Endothelial cell of umbilical vein (primary cell): ENCODE data around the gene RRP15. TPM values are rescaled to one million over a fixed set of nuclear protein-coding genes. Genes with fewer than 3 reads are reported as not detected.

Source experiments
- BruUV-seq: library from RNA; stranded (reverse); fragments of 400-500 nt; replicated peaks from 2 replicates; lab custom pipeline; 2021; lab: Mats Ljungman, UMichigan
- CTCF ChIA-PET: fragments of 300-600, 350-600 bp; sonication (Branson Sonifier 250); formaldehyde crosslinking; loops from one replicate; lab custom pipeline; 2021; ENCODE audit warnings: antibody characterized with exemption, inconsistent platforms; lab: Charles Lee
- POLR2A ChIA-PET: fragments of 300-600, 350-600 bp; sonication (Branson Sonifier 250); formaldehyde crosslinking; loops from one replicate; lab custom pipeline; 2021; ENCODE audit warnings: antibody characterized with exemption, inconsistent platforms; lab: Charles Lee
- DNase-seq: peaks from one replicate; pipeline ENCODE4 v3.0.0-alpha.2; 2011; ENCODE audit warnings: low read depth, low spot score
- FAIRE-seq: peaks from 2 replicates; lab custom pipeline; 2011; peaks lifted over from hg19 to GRCh38; lab: Jason Lieb, UNC
- H2AFZ ChIP-seq: 2 replicates; pipeline ENCODE4 v1.6.0; 2012; ENCODE audit warnings: low read depth, low read length, control low read depth, inconsistent platforms
- H3K27ac ChIP-seq: 2 replicates; pipeline ENCODE4 v1.5.1; 2011; ENCODE audit warnings: low read depth, mild to moderate bottlenecking, control low read depth, low read length, moderate library complexity; ENCODE audit not compliant: insufficient read depth
- H3K27me3 ChIP-seq, 2 experiments: 2 replicates each; pipeline versions ENCODE4 v1.6.0 to v1.6.1; 2011; ENCODE audit warnings: low read length in 2 of 2, mixed read lengths in 1 of 2; ENCODE audit not compliant: control insufficient read depth in 2 of 2, insufficient read depth in 2 of 2
- H3K36me3 ChIP-seq, 2 experiments: 2 replicates in 1 of 2; 3 replicates in 1 of 2; pipeline ENCODE4 v1.5.1; 2011; ENCODE audit warnings: low read length in 2 of 2, mild to moderate bottlenecking in 1 of 2, moderate library complexity in 1 of 2; ENCODE audit not compliant: control insufficient read depth in 2 of 2, insufficient read depth in 2 of 2; ENCODE audit errors: extremely low read depth in 1 of 2
- H3K4me1 ChIP-seq: 3 replicates; pipeline ENCODE4 v1.5.1; 2011; ENCODE audit warnings: mild to moderate bottlenecking, low read length; ENCODE audit not compliant: control insufficient read depth, insufficient read depth; ENCODE audit errors: extremely low read depth
- H3K4me2 ChIP-seq: 2 replicates; pipeline ENCODE4 v1.6.1; 2011; ENCODE audit warnings: low read length, control low read depth, mixed read lengths; ENCODE audit not compliant: insufficient read depth
- H3K4me3 ChIP-seq, 3 experiments: fragments of 200-600 bp in 1 of 3; sonication (generic), shearing (Covaris generic) in 1 of 3; replicated peaks in 1 of 3; 2 replicates each; pipeline ENCODE4 v1.5.1; 2011 to 2016; ENCODE audit warnings: control low read depth in 3 of 3, low read length in 3 of 3, mild to moderate bottlenecking in 2 of 3, inconsistent platforms in 1 of 3, low read depth in 1 of 3, moderate library complexity in 1 of 3; ENCODE audit not compliant: insufficient read depth in 1 of 3
- H3K79me2 ChIP-seq: 2 replicates; pipeline ENCODE4 v1.6.0; 2012; ENCODE audit warnings: low read length, inconsistent platforms; ENCODE audit not compliant: control insufficient read depth, insufficient read depth
- H3K9ac ChIP-seq: replicated peaks from 2 replicates; pipeline ENCODE3; 2011; ENCODE audit warnings: low read length, control low read depth; ENCODE audit not compliant: insufficient read depth; ENCODE audit errors: extremely low read depth
- H3K9me1 ChIP-seq: replicated peaks from 3 replicates; pipeline ENCODE4 v1.6.0; 2011; ENCODE audit warnings: mild to moderate bottlenecking, low read length; ENCODE audit not compliant: control insufficient read depth, insufficient read depth; ENCODE audit errors: extremely low read depth
- H3K9me3 ChIP-seq: replicated peaks from 2 replicates; pipeline ENCODE4 v1.5.1; 2012; ENCODE audit warnings: low read length, inconsistent platforms; ENCODE audit not compliant: control insufficient read depth, insufficient read depth
- H4K20me1 ChIP-seq: replicated peaks from 2 replicates; pipeline ENCODE3; 2011; ENCODE audit warnings: mild to moderate bottlenecking, low read length; ENCODE audit not compliant: control insufficient read depth, insufficient read depth; ENCODE audit errors: extremely low read depth
- EZH2 ChIP-seq: IDR thresholded peaks from 2 replicates; pipeline ENCODE4 v1.6.1; 2012; ENCODE audit warnings: borderline replicate concordance, low read depth, mild to moderate bottlenecking, moderate library complexity, low read length, inconsistent platforms; ENCODE audit not compliant: severe bottlenecking
- FOS ChIP-seq: IDR thresholded peaks from 2 replicates; pipeline ENCODE4 v1.6.1; 2011; ENCODE audit warnings: mild to moderate bottlenecking, low read length, moderate library complexity, borderline replicate concordance; ENCODE audit not compliant: insufficient read depth
- GATA2 ChIP-seq: IDR thresholded peaks from 2 replicates; pipeline ENCODE4 v1.7.0; 2011; ENCODE audit warnings: low read depth, mild to moderate bottlenecking, moderate library complexity, mixed read lengths, low read length; ENCODE audit not compliant: insufficient read length, insufficient read depth
- JUN ChIP-seq: IDR thresholded peaks from 2 replicates; pipeline ENCODE4 v1.6.1; 2011; ENCODE audit warnings: borderline replicate concordance, low read depth; ENCODE audit not compliant: insufficient read length, insufficient read depth
- MYC ChIP-seq: IDR thresholded peaks from one replicate; pipeline ENCODE4 v1.6.1; 2011; ENCODE audit warnings: mild to moderate bottlenecking, low read depth, low read length
- POLR2A ChIP-seq: IDR thresholded peaks from 2 replicates; pipeline ENCODE4 v1.6.1; 2012; ENCODE audit warnings: low read depth, mild to moderate bottlenecking, control low read depth, low read length
- POLR2AphosphoS5 ChIP-seq: IDR thresholded peaks from 2 replicates; pipeline ENCODE4 v1.6.1; 2012; ENCODE audit warnings: low read depth, mild to moderate bottlenecking, control low read depth, low read length, moderate library complexity; ENCODE audit not compliant: insufficient read depth
- dilution Hi-C: fragments of 300-500 bp; cut with MboI; formaldehyde crosslinking; loops from one replicate; pipeline ENCODE4 v1.15.0; 2019; ENCODE audit warnings: low sequenced_read_pairs; ENCODE audit not compliant: extremely low pct_ligation_motif_present
- intact Hi-C: fragments of 100-400 bp; cut with micrococcal nuclease; formaldehyde crosslinking; loops from one replicate; pipeline ENCODE4 v1.10.0; 2022
- polyA plus RNA-seq, 4 experiments: library from polyadenylated mRNA; depleted of rRNA in 3 of 4; stranded (reverse) in 3 of 4; unstranded in 1 of 4; fragments of >200 nt; gene quantifications; 2 replicates each; pipeline versions ENCODE4 v1.2.1 to v1.2.3, GENCODE V29; 2011 to 2012; ENCODE audit warnings: missing spikeins in 1 of 4
- total RNA-seq: library from RNA; stranded (reverse); gene quantifications from 2 replicates; pipeline ENCODE4 v1.2.3, GENCODE V29; 2021
- TF ChIP-seq, protein P1 (sequence below), 2 donors: IDR thresholded peaks; 1 replicate in 1 of 2; 2 replicates in 1 of 2; pipeline ENCODE4 v1.5.1; 2011; ENCODE audit warnings: low read length in 2 of 2, mild to moderate bottlenecking in 2 of 2, moderate library complexity in 2 of 2, control low read depth in 1 of 2, inconsistent platforms in 1 of 2, low read depth in 1 of 2; ENCODE audit not compliant: insufficient read depth in 1 of 2; ENCODE audit errors: extremely low read depth in 1 of 2
- TF ChIP-seq, protein P2 (sequence below): IDR thresholded peaks from 2 replicates; pipeline ENCODE4 v1.6.1; 2011; ENCODE audit not compliant: insufficient read depth, insufficient read length

RRP15 gene
- total and polyA plus RNA-seq, 2 donors (not counting 3 experiments of a cell fraction or from before 2014, with no cell fraction given): 1.0 to 17.3 TPM

DNA sequence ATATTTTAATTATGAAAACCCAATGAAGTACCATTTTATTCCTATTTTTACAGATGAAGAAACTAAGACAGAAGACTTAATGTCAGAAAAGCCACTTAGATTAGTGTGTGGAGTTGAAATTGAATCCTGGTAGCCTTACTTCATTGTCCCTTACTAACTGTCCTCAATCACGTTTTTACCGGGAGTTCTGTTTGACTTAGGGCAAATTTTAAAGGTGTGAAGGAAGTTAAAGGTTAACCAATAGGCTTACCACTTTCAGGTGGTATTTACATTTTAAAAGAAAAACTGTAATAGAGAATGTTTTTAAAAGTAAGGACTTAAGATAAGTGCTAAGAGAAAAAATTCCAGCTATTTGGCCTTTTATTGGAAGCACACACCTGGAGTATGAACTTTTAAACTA, 12.4 kb downstream of the RRP15 start:
- dilution Hi-C loops: no loop called here
- no peak for FAIRE-seq

DNA sequence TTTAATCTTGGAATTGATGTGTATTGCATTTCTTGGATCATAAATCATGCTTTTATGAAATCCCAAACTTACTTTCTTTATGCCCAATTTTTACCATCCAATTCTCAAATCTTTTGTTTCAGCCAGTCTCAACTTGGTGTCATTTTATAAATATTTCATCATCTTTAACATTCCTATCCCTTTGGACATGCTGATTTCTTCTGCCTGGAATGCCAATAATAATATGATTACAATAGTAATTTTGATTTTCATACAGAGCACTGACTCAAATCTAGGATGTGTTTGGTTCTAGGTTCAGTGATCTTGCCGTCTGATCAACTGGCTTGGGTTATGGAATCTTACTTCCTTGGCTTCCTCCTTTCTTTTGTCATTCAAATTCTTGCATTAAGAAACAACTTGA, 12.8 kb downstream of the RRP15 start:
- Histone ChIP-seq H3K27me3 (no peaks in the 10 kb centered on the region), H3K4me2 (no peak overlapping the region), H4K20me1 (no peaks in the 10 kb centered on the region), H3K9me1 (no peaks in the 10 kb centered on the region), H3K9me3 (no peaks in the 10 kb centered on the region), H3K36me3 (no peaks in the 10 kb centered on the region), H3K4me3 (no peak overlapping the region), H3K27ac (no peak overlapping the region), H2AFZ (no peak overlapping the region), H3K4me1 (no peaks in the 10 kb centered on the region), H3K79me2 (peaks cover 9% of the 10 kb centered on the region), H3K9ac (no peak overlapping the region)
- TF ChIP-seq, protein P1, sequence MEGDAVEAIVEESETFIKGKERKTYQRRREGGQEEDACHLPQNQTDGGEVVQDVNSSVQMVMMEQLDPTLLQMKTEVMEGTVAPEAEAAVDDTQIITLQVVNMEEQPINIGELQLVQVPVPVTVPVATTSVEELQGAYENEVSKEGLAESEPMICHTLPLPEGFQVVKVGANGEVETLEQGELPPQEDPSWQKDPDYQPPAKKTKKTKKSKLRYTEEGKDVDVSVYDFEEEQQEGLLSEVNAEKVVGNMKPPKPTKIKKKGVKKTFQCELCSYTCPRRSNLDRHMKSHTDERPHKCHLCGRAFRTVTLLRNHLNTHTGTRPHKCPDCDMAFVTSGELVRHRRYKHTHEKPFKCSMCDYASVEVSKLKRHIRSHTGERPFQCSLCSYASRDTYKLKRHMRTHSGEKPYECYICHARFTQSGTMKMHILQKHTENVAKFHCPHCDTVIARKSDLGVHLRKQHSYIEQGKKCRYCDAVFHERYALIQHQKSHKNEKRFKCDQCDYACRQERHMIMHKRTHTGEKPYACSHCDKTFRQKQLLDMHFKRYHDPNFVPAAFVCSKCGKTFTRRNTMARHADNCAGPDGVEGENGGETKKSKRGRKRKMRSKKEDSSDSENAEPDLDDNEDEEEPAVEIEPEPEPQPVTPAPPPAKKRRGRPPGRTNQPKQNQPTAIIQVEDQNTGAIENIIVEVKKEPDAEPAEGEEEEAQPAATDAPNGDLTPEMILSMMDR (IDR thresholded peaks at IDR 0.05; ENCODE audit: extremely low read depth in 1 of 2, insufficient read depth in 1 of 2, low read depth in 1 of 2, low read length in 2 of 2): no peak
- TF ChIP-seq EZH2 (no peak), FOS (no peak), POLR2A (no peak), POLR2AphosphoS5 (no peak), MYC (no peak), GATA2 (no peak), JUN (no peak)
- TF ChIP-seq, protein P2, sequence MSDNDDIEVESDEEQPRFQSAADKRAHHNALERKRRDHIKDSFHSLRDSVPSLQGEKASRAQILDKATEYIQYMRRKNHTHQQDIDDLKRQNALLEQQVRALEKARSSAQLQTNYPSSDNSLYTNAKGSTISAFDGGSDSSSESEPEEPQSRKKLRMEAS: no peak
- DNase-seq (no peak), FAIRE-seq (no peak)
- ChIA-PET POLR2A (no interaction called here), CTCF (interaction anchor here (0.6 to 3.8 kb wide), 5 partner anchors 13 to 1270 kb away, joined by 3 to 52 read pairs (median 9); partner anchors contain the start of gene RRP15)
- no TSS peak for BruUV-seq
- intact Hi-C loops (loop anchor here (2.0 kb wide), 1 partner anchor 1363 kb away; no protein-coding TSS in a partner anchor), dilution Hi-C loops (no loop called here)

More for the DNA sequence above, 12.4 kb downstream of the RRP15 start:
- H3K36me3 ChIP-seq: no peaks in the 10 kb centered on the region
- no peak overlapping the region for H2AFZ ChIP-seq
- H3K9me1 ChIP-seq: no peaks in the 10 kb centered on the region
- H3K9ac ChIP-seq: no peak overlapping the region
- H3K4me2 ChIP-seq: no peak overlapping the region
- no TSS peak for BruUV-seq
- CTCF ChIA-PET: interaction anchor here (2.0 to 2.1 kb wide), 2 partner anchors 32 to 769 kb away, joined by 6 to 9 read pairs; no protein-coding TSS in a partner anchor
- no peak for TF ChIP-seq JUN
- no peaks in the 10 kb centered on the region for H3K4me1 ChIP-seq
- no peak overlapping the region for H3K4me3 ChIP-seq
- no peaks in the 10 kb centered on the region for H4K20me1 ChIP-seq
- H3K27me3 ChIP-seq: no peaks in the 10 kb centered on the region
- peaks cover 12% of the 10 kb centered on the region for H3K79me2 ChIP-seq
- no peaks in the 10 kb centered on the region for H3K9me3 ChIP-seq
- POLR2A ChIA-PET: no interaction called here
- intact Hi-C loops: no loop called here
- no peak overlapping the region for H3K27ac ChIP-seq
- no peak for DNase-seq
